ENCODE data around the gene HOMER1.

HOMER1 gene

GRCh38 chr5:79503794-79504495, 10.0 kb downstream of the HOMER1 start:
- TF ChIP-seq CTCF (conservative IDR thresholded peaks at IDR 0.05; ENCODE audit: low read depth, low read length): no peak

GRCh38 chr5:79499640-79500273, 14.2 kb downstream of the HOMER1 start:
- no peak for DNase-seq (ENCODE audit: low read depth)
- no peak for TF ChIP-seq CTCF (conservative IDR thresholded peaks at IDR 0.05; ENCODE audit: low read depth, low read length)
- no peak overlapping the region for H3K4me3 ChIP-seq (ENCODE audit: low read length)

More at GRCh38 chr5:79503794-79504495, 10.0 kb downstream of the HOMER1 start:
- no peak overlapping the region for H3K4me3 ChIP-seq (ENCODE audit: low read length)
- no peak for DNase-seq (ENCODE audit: low read depth)

GRCh38 chr5:79495311-79495710, 18.6 kb downstream of the HOMER1 start:
- no peak for TF ChIP-seq CTCF (conservative IDR thresholded peaks at IDR 0.05; ENCODE audit: low read depth, low read length)
- peak; percentile 81 for DNase-seq (ENCODE audit: low read depth)
- H3K4me3 ChIP-seq (ENCODE audit: low read length): no peak overlapping the region

GRCh38 chr5:79493596-79494345, 20.2 kb downstream of the HOMER1 start:
- no peak for DNase-seq (ENCODE audit: low read depth)
- H3K4me3 ChIP-seq (ENCODE audit: low read length): no peak overlapping the region
- TF ChIP-seq CTCF (conservative IDR thresholded peaks at IDR 0.05; ENCODE audit: low read depth, low read length): no peak

- no peak overlapping the region for H3K4me3 ChIP-seq (ENCODE audit: low read length)
- DNase-seq (ENCODE audit: low read depth): no peak
- TF ChIP-seq CTCF (conservative IDR thresholded peaks at IDR 0.05; ENCODE audit: low read depth, low read length): no peak
Observed at GRCh38 chr5:79491690-79492317, 22.1 kb downstream of the HOMER1 start.

GRCh38 chr5:79490323-79490936, 23.5 kb downstream of the HOMER1 start:
- no peak for TF ChIP-seq CTCF (conservative IDR thresholded peaks at IDR 0.05; ENCODE audit: low read depth, low read length)
- H3K4me3 ChIP-seq (ENCODE audit: low read length): no peak overlapping the region

More at GRCh38 chr5:79490323-79490936, 23.5 kb downstream of the HOMER1 start:
- DNase-seq (ENCODE audit: low read depth): no peak

Measured in retinal pigment epithelial cell (primary cell).